Astrocyte (in vitro differentiated cells and primary cell): ENCODE data around the gene ESRRA.

ENCODE experiments used
- CTCF ChIP-seq: IDR thresholded peaks from 2 replicates; pipeline ENCODE4 v1.5.1; 2011; ENCODE audit warnings: low read depth, mild to moderate bottlenecking, inconsistent platforms, low read length, moderate library complexity; ENCODE audit not compliant: insufficient read depth
- EZH2 ChIP-seq: IDR thresholded peaks from 2 replicates; pipeline ENCODE4 v1.6.1; 2012; ENCODE audit warnings: mild to moderate bottlenecking, low read length, inconsistent platforms; ENCODE audit not compliant: insufficient read depth

GRCh38 chr11:64264371-64264852 is 40.9 kb upstream of the ESRRA start:
- TF ChIP-seq EZH2 (no peak), CTCF (no peak)
